Putamen (tissue), 1 donor: Measurements from ENCODE around the gene CDCA8.
"Not testable (repeated sequence)": the region's sequence is repeated elsewhere in the genome, so short reads cannot be mapped to it uniquely, and the experiment has no call there.

Source experiments
- DNase-seq: peaks from one replicate; pipeline ENCODE4 v3.0.0-alpha.2; 2016; ENCODE audit warnings: low spot score

Gene CDCA8

GRCh38 chr1:37673920-37674319 is 18.4 kb upstream of the CDCA8 start:
- no peak for DNase-seq

GRCh38 chr1:37676281-37677142 is 15.8 kb upstream of the CDCA8 start:
- peak; percentile 26 for DNase-seq

GRCh38 chr1:37677143-37677439 is 15.2 kb upstream of the CDCA8 start:
- no peak for DNase-seq

- DNase-seq, result no peak
Observed at GRCh38 chr1:37677808-37678207, 14.5 kb upstream of the CDCA8 start.

GRCh38 chr1:37680933-37681332 is 11.4 kb upstream of the CDCA8 start:
- no peak for DNase-seq

GRCh38 chr1:37682334-37682987 is 9.9 kb upstream of the CDCA8 start:
- peak; percentile 51 for DNase-seq

GRCh38 chr1:37684182-37684581 is 8.1 kb upstream of the CDCA8 start:
- not testable (repeated sequence) for DNase-seq

GRCh38 chr1:37685722-37686121 is 6.6 kb upstream of the CDCA8 start:
- DNase-seq, result no peak

GRCh38 chr1:37687764-37688163 is 4.6 kb upstream of the CDCA8 start:
- not testable (repeated sequence) for DNase-seq

GRCh38 chr1:37688926-37689325 is 3.4 kb upstream of the CDCA8 start:
- DNase-seq, result no peak

GRCh38 chr1:37691497-37692077 is 729 bp upstream of the CDCA8 start:
- no peak for DNase-seq

GRCh38 chr1:37692834-37693175 is 489 bp downstream of the CDCA8 start:
- no peak for DNase-seq

- DNase-seq, result no peak
Observed at GRCh38 chr1:37697090-37697489, 4.8 kb downstream of the CDCA8 start.

GRCh38 chr1:37697737-37698136 is 5.4 kb downstream of the CDCA8 start:
- no peak for DNase-seq

GRCh38 chr1:37699147-37699546 is 6.8 kb downstream of the CDCA8 start:
- DNase-seq, result no peak

- DNase-seq, result no peak
Observed at GRCh38 chr1:37701051-37701450, 8.7 kb downstream of the CDCA8 start.

GRCh38 chr1:37703061-37703460 is 10.7 kb downstream of the CDCA8 start:
- DNase-seq, result no peak

- no peak for DNase-seq
Observed at GRCh38 chr1:37704966-37705365, 12.7 kb downstream of the CDCA8 start.

- DNase-seq, result no peak
Observed at GRCh38 chr1:37705399-37705798, 13.1 kb downstream of the CDCA8 start.

- peak; percentile 73 for DNase-seq
Observed at GRCh38 chr1:37708471-37708870, 16.2 kb downstream of the CDCA8 start.

GRCh38 chr1:37714226-37714625 is 21.9 kb downstream of the CDCA8 start:
- no peak for DNase-seq

- no peak for DNase-seq
Observed at GRCh38 chr1:37714689-37715088, 22.4 kb downstream of the CDCA8 start.

GRCh38 chr1:37716321-37716720 is 24.0 kb downstream of the CDCA8 start:
- DNase-seq, result no peak
